Upper lobe of right lung (tissue), 1 donor: ENCODE data around the gene PLXNA1. TPM values are rescaled to one million over a fixed set of nuclear protein-coding genes. Genes with fewer than 3 reads are reported as not detected.
A peak's percentile ranks its signal among the peaks of the same experiment; 100 is the strongest.

ENCODE experiments used
- ATAC-seq: fragments of 200-7000 bp; cut with Tn5 transposase; one replicate; pipeline ENCODE4 v1.9.1; 2020; ENCODE audit warnings: mild to moderate bottlenecking, moderate library complexity
- DNase-seq: peaks from one replicate; pipeline ENCODE4 v3.0.0-alpha.2; 2020
- H3K27ac ChIP-seq: fragments of 200-600 bp; one replicate; pipeline ENCODE4 v1.8.0; 2022
- H3K27me3 ChIP-seq: fragments of 200-600 bp; one replicate; pipeline ENCODE4 v1.8.0; 2022; ENCODE audit warnings: mild to moderate bottlenecking
- H3K36me3 ChIP-seq: fragments of 200-600 bp; one replicate; pipeline ENCODE4 v1.8.0; 2022
- H3K4me1 ChIP-seq: fragments of 200-600 bp; one replicate; pipeline ENCODE4 v1.8.0; 2022
- H3K4me3 ChIP-seq: fragments of 200-600 bp; one replicate; pipeline ENCODE4 v1.8.0; 2022; ENCODE audit warnings: mild to moderate bottlenecking
- H3K9me3 ChIP-seq: fragments of 200-600 bp; one replicate; pipeline ENCODE4 v1.8.0; 2022
- CTCF ChIP-seq: fragments of 200-600 bp; IDR thresholded peaks from one replicate; pipeline ENCODE4 v1.8.0; 2022; ENCODE audit warnings: antibody characterized with exemption
- intact Hi-C: fragments of 100-400 bp; cut with DNase I; formaldehyde crosslinking; loops from one replicate; pipeline ENCODE4 v1.11.0; 2022
- total RNA-seq: library from RNA; stranded (reverse); fragmentation: NEBNext Ultra II Directional; extraction: Animal tissue kit (Norgen Biotek cat#: 25700); gene quantifications from one replicate; pipeline ENCODE4 v1.2.1, GENCODE V29; 2021
- donor health status: DM: no; HTN: yes; CAD: no; lungs with severe emphysema.

PLXNA1 gene
- total RNA-seq, 1 donor from 2014 or later = 53.5 TPM

DNA sequence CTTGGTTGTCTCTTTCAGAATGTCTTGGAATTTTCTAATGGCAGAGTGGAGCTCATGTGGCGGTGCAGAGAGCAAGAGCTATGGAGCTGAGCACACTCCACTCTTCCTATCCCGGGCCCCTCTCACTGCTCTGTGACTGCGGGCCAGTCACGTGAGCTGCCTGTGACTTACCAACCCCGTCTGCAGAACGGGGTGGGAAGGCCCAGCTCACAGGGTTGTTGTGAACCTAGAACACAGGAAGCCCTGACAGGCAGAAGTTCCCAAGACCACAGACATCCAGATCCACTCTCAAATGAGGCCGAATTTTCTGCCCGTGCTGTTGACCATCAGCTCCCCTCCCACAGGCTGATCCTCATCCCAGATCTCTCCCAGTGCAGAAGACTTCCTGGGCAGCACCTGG, 35.5 kb upstream of the PLXNA1 start:
- TF ChIP-seq CTCF = no peak
- no peaks in the 10 kb centered on the region for H3K4me1 ChIP-seq
- H3K36me3 ChIP-seq = no peaks in the 10 kb centered on the region
- intact Hi-C loops = no loop called here
- H3K27ac ChIP-seq = no peak overlapping the region
- no peak overlapping the region for H3K4me3 ChIP-seq
- DNase-seq (no peak), ATAC-seq (peak; percentile 13)
- H3K27me3 ChIP-seq = no peaks in the 10 kb centered on the region
- H3K9me3 ChIP-seq = no peaks in the 10 kb centered on the region

GRCh38 chr3:126948980-126949535, 33.9 kb upstream of the PLXNA1 start:
- Histone ChIP-seq H3K27ac (no peak overlapping the region), H3K4me3 (no peak overlapping the region), H3K36me3 (no peaks in the 10 kb centered on the region), H3K9me3 (no peaks in the 10 kb centered on the region), H3K4me1 (no peaks in the 10 kb centered on the region), H3K27me3 (no peaks in the 10 kb centered on the region)
- ATAC-seq = no peak
- intact Hi-C loops = no loop called here
- no peak for DNase-seq
- TF ChIP-seq CTCF = no peak

DNA sequence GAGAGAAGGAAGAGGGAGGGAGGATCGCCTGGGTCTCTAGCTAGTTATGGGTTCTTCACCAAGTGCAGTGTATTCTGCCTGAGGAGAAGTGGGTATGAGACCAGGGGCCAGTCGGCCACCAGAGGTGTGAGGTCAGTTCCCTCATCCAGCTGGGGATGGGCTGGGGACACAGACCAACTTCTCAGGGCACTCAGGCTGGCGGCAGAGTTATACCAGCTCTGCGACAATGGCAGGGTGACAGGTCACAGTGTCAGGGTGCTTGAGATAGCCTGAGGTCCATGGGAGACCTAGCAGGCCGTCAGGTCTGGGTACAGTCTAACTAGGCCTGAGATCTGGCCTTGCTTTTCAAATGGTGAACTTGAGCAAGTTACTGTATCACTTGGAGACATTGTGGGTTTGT, 31.4 kb upstream of the PLXNA1 start:
- intact Hi-C loops = no loop called here
- no peaks in the 10 kb centered on the region for H3K27me3 ChIP-seq
- DNase-seq (peak; percentile 13), ATAC-seq (no peak)
- H3K27ac ChIP-seq = no peak overlapping the region
- TF ChIP-seq CTCF = no peak
- no peaks in the 10 kb centered on the region for H3K4me1 ChIP-seq
- H3K9me3 ChIP-seq = no peaks in the 10 kb centered on the region
- H3K4me3 ChIP-seq = no peak overlapping the region
- no peaks in the 10 kb centered on the region for H3K36me3 ChIP-seq

- Histone ChIP-seq H3K27me3 (no peaks in the 10 kb centered on the region), H3K36me3 (no peaks in the 10 kb centered on the region), H3K4me1 (no peaks in the 10 kb centered on the region), H3K9me3 (no peaks in the 10 kb centered on the region), H3K4me3 (no peak overlapping the region), H3K27ac (no peak overlapping the region)
- peak; percentile 51 for DNase-seq
- intact Hi-C loops = no loop called here
- ATAC-seq = no peak
- no peak for TF ChIP-seq CTCF
Observed at GRCh38 chr3:126952261-126952982, 30.5 kb upstream of the PLXNA1 start.

- H3K9me3 ChIP-seq = no peaks in the 10 kb centered on the region
- no peaks in the 10 kb centered on the region for H3K27me3 ChIP-seq
- TF ChIP-seq CTCF = no peak
- no peak for ATAC-seq
- H3K4me3 ChIP-seq = no peak overlapping the region
- intact Hi-C loops = no loop called here
- H3K36me3 ChIP-seq = no peaks in the 10 kb centered on the region
- H3K27ac ChIP-seq = no peak overlapping the region
- H3K4me1 ChIP-seq = no peaks in the 10 kb centered on the region
- DNase-seq = peak; percentile 37
Observed at GRCh38 chr3:126952983-126953660, 29.8 kb upstream of the PLXNA1 start.
